WTC11 (cell line): ENCODE data around the gene PPP1R14C.

Source experiments
- AFF4 ChIP-seq: sonication (generic); formaldehyde crosslinking; IDR thresholded peaks from 2 replicates; pipeline ENCODE4 v1.8.1; 2023; ENCODE audit warnings: mild to moderate bottlenecking, missing genetic modification reagents, borderline replicate concordance
- CDX4 ChIP-seq: fragments of 250-450 bp; sonication (Bioruptor Pico); IDR thresholded peaks from 2 replicates; pipeline ENCODE4 v1.9.0; 2021; ENCODE audit warnings: moderate library complexity, mild to moderate bottlenecking, inconsistent platforms, borderline replicate concordance
- CREB1 ChIP-seq: sonication (generic); formaldehyde crosslinking; IDR thresholded peaks from 2 replicates; pipeline ENCODE4 v1.8.0; 2023; ENCODE audit warnings: mild to moderate bottlenecking, missing genetic modification reagents
- CTCF ChIP-seq: fragments of 200-600 bp; IDR thresholded peaks from 2 replicates; pipeline ENCODE4 v1.8.0; 2022; ENCODE audit warnings: antibody characterized with exemption
- E2F4 ChIP-seq: sonication (generic); formaldehyde crosslinking; IDR thresholded peaks from 2 replicates; pipeline ENCODE4 v1.8.1; 2022; ENCODE audit warnings: low read depth, mild to moderate bottlenecking, moderate library complexity, missing genetic modification reagents, borderline replicate concordance
- FOXJ3 ChIP-seq: sonication (generic); formaldehyde crosslinking; IDR thresholded peaks from 2 replicates; pipeline ENCODE4 v1.9.0; 2021; ENCODE audit warnings: missing genetic modification reagents, mild to moderate bottlenecking, borderline replicate concordance
- FOXK1 ChIP-seq: sonication (generic); formaldehyde crosslinking; IDR thresholded peaks from 2 replicates; pipeline ENCODE4 v1.8.0; 2022; ENCODE audit warnings: mild to moderate bottlenecking, moderate library complexity, missing genetic modification reagents
- HMGA2 ChIP-seq: fragments of 250-450 bp; sonication (Bioruptor Pico); IDR thresholded peaks from 2 replicates; pipeline ENCODE4 v1.4.0; 2021; ENCODE audit warnings: mild to moderate bottlenecking, moderate library complexity
- HMGXB4 ChIP-seq: sonication (generic); formaldehyde crosslinking; IDR thresholded peaks from 2 replicates; pipeline ENCODE4 v1.8.1; 2023; ENCODE audit warnings: mild to moderate bottlenecking, moderate library complexity, missing genetic modification reagents
- MAX ChIP-seq: sonication (generic); formaldehyde crosslinking; IDR thresholded peaks from 2 replicates; pipeline ENCODE4 v1.8.0; 2022; ENCODE audit warnings: mild to moderate bottlenecking, missing genetic modification reagents
- NFATC4 ChIP-seq: fragments of 250-450 bp; sonication (Bioruptor Pico); IDR thresholded peaks from 2 replicates; pipeline ENCODE4 v1.9.0; 2021; ENCODE audit warnings: mild to moderate bottlenecking
- NR2C2 ChIP-seq: sonication (generic); formaldehyde crosslinking; IDR thresholded peaks from 2 replicates; pipeline ENCODE4 v1.8.0; 2022; ENCODE audit warnings: mild to moderate bottlenecking, missing genetic modification reagents
- SP1 ChIP-seq: sonication (generic); formaldehyde crosslinking; conservative IDR thresholded peaks from 2 replicates; pipeline ENCODE4 v1.8.1; 2022; ENCODE audit warnings: missing genetic modification reagents
- ZNF671 ChIP-seq: fragments of 250-450 bp; sonication (Bioruptor Pico); IDR thresholded peaks from 2 replicates; pipeline ENCODE4 v1.8.0; 2021; ENCODE audit warnings: mild to moderate bottlenecking

GRCh38 chr6:150177952-150178520 lies 35.2 kb downstream of the PPP1R14C start:
- TF ChIP-seq CDX4 (no peak), CTCF (no peak), NR2C2 (no peak), FOXK1 (CRISPR knock-in tag) (no peak), SP1 (no peak), FOXJ3 (CRISPR knock-in tag) (no peak), E2F4 (CRISPR knock-in tag) (no peak), AFF4 (no peak), HMGXB4 (CRISPR knock-in tag) (no peak), HMGA2 (CRISPR knock-in tag) (no peak), ZNF671 (CRISPR knock-in tag) (no peak), NFATC4 (CRISPR knock-in tag) (no peak), MAX (CRISPR knock-in tag) (no peak), CREB1 (no peak)
